Measurements from ENCODE around the gene MCM5.
"Not testable (repeated sequence)": the region's sequence is repeated elsewhere in the genome, so short reads cannot be mapped to it uniquely, and the experiment has no call there.

MCM5 gene

DNA sequence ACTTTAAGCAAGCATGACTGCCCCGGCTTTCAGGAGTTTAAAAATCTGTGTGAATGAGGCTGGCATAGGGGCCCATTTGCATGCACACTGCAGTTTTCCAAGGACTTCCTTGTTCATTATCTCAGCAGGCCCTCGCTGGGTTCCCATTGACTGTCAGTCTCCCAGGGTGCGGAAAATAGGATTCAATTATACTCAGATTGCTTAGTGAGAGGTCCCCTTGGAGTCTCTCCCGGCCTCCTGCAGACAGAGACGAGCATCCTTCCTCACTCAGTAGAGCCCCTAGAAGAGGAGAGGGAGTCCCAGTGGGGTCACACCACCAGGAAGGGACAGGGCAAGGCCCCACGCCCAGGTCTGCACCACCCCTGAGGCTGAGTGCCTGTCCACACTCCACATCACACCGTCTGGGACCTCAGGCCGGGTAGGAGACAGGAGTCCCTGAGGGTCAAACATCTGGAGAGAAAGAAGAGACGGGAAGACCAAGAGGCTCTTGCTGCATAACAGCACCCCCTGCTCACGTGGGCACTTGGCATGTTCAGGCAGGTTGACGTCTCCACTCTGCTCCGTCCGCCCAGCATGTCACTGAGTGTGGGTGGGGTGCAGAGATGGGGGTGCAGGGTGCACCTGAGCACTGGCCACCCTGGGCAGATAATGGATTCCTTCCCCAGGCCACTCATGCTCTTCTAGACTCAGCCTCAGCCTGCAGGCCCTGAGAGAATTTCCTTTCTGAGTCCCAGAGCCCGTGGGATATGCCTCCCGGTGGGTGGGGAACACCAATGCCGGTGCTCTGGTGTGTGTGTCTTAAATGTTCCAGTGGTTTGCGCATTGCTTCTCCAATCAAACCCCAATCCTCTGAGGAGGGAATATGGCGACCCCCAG, 58.8 kb downstream of the MCM5 start:
- H3K9ac ChIP-seq (ENCODE audit: low read depth, low read length): no peak overlapping the region
- H3K27ac ChIP-seq (ENCODE audit: low read length): no peak overlapping the region
- peaks cover 8% of the 10 kb centered on the region; the same call in 1 of the 2 replicates for H3K4me1 ChIP-seq (ENCODE audit: insufficient read depth, low read length)
- no peaks in the 10 kb centered on the region for H3K9me3 ChIP-seq (ENCODE audit: insufficient read depth, low read depth, low read length)
- no peak overlapping the region for H3K4me3 ChIP-seq (ENCODE audit: low read length)
- no peaks in the 10 kb centered on the region for H3K27me3 ChIP-seq (ENCODE audit: insufficient read depth, low read length)
- H3K36me3 ChIP-seq (ENCODE audit: insufficient read depth, low read depth, low read length): no peaks in the 10 kb centered on the region

- Histone ChIP-seq H3K9ac (ENCODE audit: low read depth, low read length) (no peak overlapping the region), H3K4me3 (ENCODE audit: low read length) (no peak overlapping the region), H3K36me3 (ENCODE audit: insufficient read depth, low read depth, low read length) (no peaks in the 10 kb centered on the region), H3K27ac (ENCODE audit: low read length) (no peak overlapping the region), H3K27me3 (ENCODE audit: insufficient read depth, low read length) (no peaks in the 10 kb centered on the region), H3K9me3 (ENCODE audit: insufficient read depth, low read depth, low read length) (no peaks in the 10 kb centered on the region), H3K4me1 (ENCODE audit: insufficient read depth, low read length) (peaks cover 8% of the 10 kb centered on the region; the same call in 1 of the 2 replicates)
Measured at GRCh38 chr22:35459423-35459894, 59.5 kb downstream of the MCM5 start.

GRCh38 chr22:35459976-35460375, 60.0 kb downstream of the MCM5 start:
- H3K27me3 ChIP-seq (ENCODE audit: insufficient read depth, low read length); H3K9ac ChIP-seq (ENCODE audit: low read depth, low read length); H3K4me3 ChIP-seq (ENCODE audit: low read length); H3K4me1 ChIP-seq (ENCODE audit: insufficient read depth, low read length); H3K9me3 ChIP-seq (ENCODE audit: insufficient read depth, low read depth, low read length); H3K36me3 ChIP-seq (ENCODE audit: insufficient read depth, low read depth, low read length); H3K27ac ChIP-seq (ENCODE audit: low read length): not testable (repeated sequence)

DNA sequence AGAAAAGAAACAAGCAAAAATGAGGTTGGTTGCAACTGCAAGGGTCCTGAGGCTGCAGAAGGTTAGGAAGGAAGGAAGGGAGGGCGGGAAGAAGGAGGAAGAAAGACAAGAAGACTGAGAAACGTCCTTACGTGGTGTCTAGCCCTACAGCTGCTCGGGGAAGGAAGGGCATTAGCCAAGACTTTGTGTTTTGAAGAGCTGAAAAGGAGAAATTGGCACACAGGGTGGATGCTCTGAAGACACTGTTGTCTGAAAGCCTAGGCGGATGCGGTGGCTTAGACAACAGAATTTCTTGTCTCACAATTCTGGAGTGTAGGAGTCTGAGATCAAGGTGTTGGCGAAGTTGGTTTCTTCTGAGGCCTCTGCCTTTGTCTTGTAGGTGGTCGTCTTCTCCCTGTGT, 60.7 kb downstream of the MCM5 start:
- Histone ChIP-seq H3K9ac (ENCODE audit: low read depth, low read length) (no peak overlapping the region), H3K4me1 (ENCODE audit: insufficient read depth, low read length) (peaks cover 8% of the 10 kb centered on the region; the same call in 1 of the 2 replicates), H3K9me3 (ENCODE audit: insufficient read depth, low read depth, low read length) (no peaks in the 10 kb centered on the region), H3K27me3 (ENCODE audit: insufficient read depth, low read length) (no peaks in the 10 kb centered on the region), H3K27ac (ENCODE audit: low read length) (no peak overlapping the region), H3K4me3 (ENCODE audit: low read length) (no peak overlapping the region), H3K36me3 (ENCODE audit: insufficient read depth, low read depth, low read length) (no peaks in the 10 kb centered on the region)

DNA sequence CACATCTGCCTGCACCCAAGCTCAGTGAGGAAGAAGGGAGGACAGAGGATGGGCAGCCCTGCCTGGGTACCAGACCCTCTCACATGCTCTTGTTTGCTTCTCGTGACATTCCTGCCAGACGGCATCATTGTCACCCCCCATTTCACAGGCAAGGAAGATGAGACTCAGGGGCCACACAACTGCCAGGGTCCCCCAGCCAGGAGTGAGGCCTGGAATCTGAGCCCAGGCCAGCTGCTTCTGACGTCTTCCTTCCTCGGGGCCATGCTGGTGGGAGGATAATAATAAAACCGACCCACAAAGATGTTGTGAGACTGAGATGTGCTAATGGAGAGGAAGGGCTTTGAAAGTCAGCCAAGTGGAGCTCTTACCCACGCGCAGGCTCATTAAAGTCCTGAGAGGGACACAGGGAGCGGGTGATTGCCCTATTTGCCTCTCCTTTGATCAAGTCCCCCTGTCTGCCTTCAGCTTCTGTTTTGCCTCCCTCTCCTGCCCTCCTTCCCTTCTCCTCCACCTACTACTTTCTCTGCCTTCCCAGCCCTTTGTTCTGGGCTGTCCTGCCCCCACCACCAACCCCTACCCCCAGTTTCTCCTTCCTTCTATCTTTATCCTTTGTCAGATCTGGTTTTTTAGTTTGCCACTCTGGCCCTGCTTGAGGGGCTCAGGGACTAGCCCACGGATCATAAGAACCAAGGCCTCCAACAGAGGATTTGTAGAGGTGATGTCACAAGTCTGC, 62.7 kb downstream of the MCM5 start:
- H3K27me3 ChIP-seq (ENCODE audit: insufficient read depth, low read length): no peaks in the 10 kb centered on the region
- H3K9ac ChIP-seq (ENCODE audit: low read depth, low read length): no peak overlapping the region
- H3K27ac ChIP-seq (ENCODE audit: low read length): no peak overlapping the region
- no peaks in the 10 kb centered on the region for H3K36me3 ChIP-seq (ENCODE audit: insufficient read depth, low read depth, low read length)
- no peak overlapping the region for H3K4me3 ChIP-seq (ENCODE audit: low read length)
- peaks cover 8% of the 10 kb centered on the region; the same call in 1 of the 2 replicates for H3K4me1 ChIP-seq (ENCODE audit: insufficient read depth, low read length)
- no peaks in the 10 kb centered on the region for H3K9me3 ChIP-seq (ENCODE audit: insufficient read depth, low read depth, low read length)

GRCh38 chr22:35463231-35463933, 63.4 kb downstream of the MCM5 start:
- H3K27me3 ChIP-seq (ENCODE audit: insufficient read depth, low read length): no peaks in the 10 kb centered on the region

GRCh38 chr22:35464399-35464798, 64.5 kb downstream of the MCM5 start:
- Histone ChIP-seq H3K4me3 (ENCODE audit: low read length) (no peak overlapping the region), H3K36me3 (ENCODE audit: insufficient read depth, low read depth, low read length) (no peaks in the 10 kb centered on the region), H3K27me3 (ENCODE audit: insufficient read depth, low read length) (no peaks in the 10 kb centered on the region), H3K27ac (ENCODE audit: low read length) (no peak overlapping the region), H3K9me3 (ENCODE audit: insufficient read depth, low read depth, low read length) (no peaks in the 10 kb centered on the region), H3K9ac (ENCODE audit: low read depth, low read length) (no peak overlapping the region), H3K4me1 (ENCODE audit: insufficient read depth, low read length) (no peaks in the 10 kb centered on the region)

More at GRCh38 chr22:35463231-35463933, 63.4 kb downstream of the MCM5 start:
- no peak overlapping the region for H3K27ac ChIP-seq (ENCODE audit: low read length)
- H3K9ac ChIP-seq (ENCODE audit: low read depth, low read length): no peak overlapping the region
- H3K4me1 ChIP-seq (ENCODE audit: insufficient read depth, low read length): peaks cover 5% of the 10 kb centered on the region; the same call in 1 of the 2 replicates
- no peak overlapping the region for H3K4me3 ChIP-seq (ENCODE audit: low read length)
- no peaks in the 10 kb centered on the region for H3K36me3 ChIP-seq (ENCODE audit: insufficient read depth, low read depth, low read length)
- no peaks in the 10 kb centered on the region for H3K9me3 ChIP-seq (ENCODE audit: insufficient read depth, low read depth, low read length)

- Histone ChIP-seq H3K27me3 (ENCODE audit: insufficient read depth, low read length) (no peaks in the 10 kb centered on the region), H3K9ac (ENCODE audit: low read depth, low read length) (no peak overlapping the region), H3K27ac (ENCODE audit: low read length) (no peak overlapping the region)
Measured at GRCh38 chr22:35465109-35465701, 65.3 kb downstream of the MCM5 start.

DNA sequence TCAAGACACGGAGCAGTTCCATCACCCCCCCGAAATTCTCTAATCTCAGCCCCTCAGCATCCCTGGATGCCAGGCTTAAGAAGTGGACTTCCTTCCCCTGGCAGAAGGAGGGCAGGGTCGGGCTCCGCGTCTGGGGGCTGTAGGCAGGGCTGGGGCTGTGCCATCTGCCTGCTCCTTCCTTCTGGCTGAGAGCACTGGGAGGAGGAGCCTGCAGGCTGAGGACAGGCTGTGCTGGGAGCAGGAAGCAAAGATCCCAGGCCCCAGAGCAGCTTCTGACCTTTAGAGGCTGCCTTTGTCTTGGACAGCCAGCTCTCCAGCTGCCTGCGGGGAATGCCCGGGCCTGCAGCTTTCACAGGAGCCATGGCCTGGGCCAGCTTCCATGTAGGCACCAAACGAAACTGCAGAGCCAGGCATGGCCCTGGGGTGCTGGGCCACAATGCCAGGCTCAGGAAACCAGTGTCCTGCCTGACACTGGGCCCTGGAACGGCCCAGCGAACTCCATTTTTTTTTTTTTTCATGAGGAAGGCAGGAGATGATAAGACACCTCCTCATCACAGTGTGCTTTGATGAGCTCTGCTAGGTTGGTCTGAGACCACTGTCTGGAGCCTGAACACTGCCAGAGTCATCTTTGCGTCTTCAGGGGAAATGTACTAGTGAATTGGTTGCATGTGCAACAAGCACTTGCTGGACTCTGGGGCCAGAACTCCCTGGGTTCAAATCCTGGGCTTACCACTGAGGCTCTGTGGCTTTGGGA, 67.9 kb downstream of the MCM5 start:
- H3K9ac ChIP-seq (ENCODE audit: low read depth, low read length): peak overlapping the region; percentile 10; the same call in 1 of the 2 replicates
- no peaks in the 10 kb centered on the region for H3K4me1 ChIP-seq (ENCODE audit: insufficient read depth, low read length)
- H3K36me3 ChIP-seq (ENCODE audit: insufficient read depth, low read depth, low read length): no peaks in the 10 kb centered on the region
- H3K4me3 ChIP-seq (ENCODE audit: low read length): no peak overlapping the region
- H3K27ac ChIP-seq (ENCODE audit: low read length): no peak overlapping the region
- H3K9me3 ChIP-seq (ENCODE audit: insufficient read depth, low read depth, low read length): no peaks in the 10 kb centered on the region
- H3K27me3 ChIP-seq (ENCODE audit: insufficient read depth, low read length): no peaks in the 10 kb centered on the region

More at GRCh38 chr22:35465109-35465701, 65.3 kb downstream of the MCM5 start:
- H3K9me3 ChIP-seq (ENCODE audit: insufficient read depth, low read depth, low read length): no peaks in the 10 kb centered on the region
- no peak overlapping the region for H3K4me3 ChIP-seq (ENCODE audit: low read length)
- no peaks in the 10 kb centered on the region for H3K36me3 ChIP-seq (ENCODE audit: insufficient read depth, low read depth, low read length)
- no peaks in the 10 kb centered on the region for H3K4me1 ChIP-seq (ENCODE audit: insufficient read depth, low read length)

DNA sequence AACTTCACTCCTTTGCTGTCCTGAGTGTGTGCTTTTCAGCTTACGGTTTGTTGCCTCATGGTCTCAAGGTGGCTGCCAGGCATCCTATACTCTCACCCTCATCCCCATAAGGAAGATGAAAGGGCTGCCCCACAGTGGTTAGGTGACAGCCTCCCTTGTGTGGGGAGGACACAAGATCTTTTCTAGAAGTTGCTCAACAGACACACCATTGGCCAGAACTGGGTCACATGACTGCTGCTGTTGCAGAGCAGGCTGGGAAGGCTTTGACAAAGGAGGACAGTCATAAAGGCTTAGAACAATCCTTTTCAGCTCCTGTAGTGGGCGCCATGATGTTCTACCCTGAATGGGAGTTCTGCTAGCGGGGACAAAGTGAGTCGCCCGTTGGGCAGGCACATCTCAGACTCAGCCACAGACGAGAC, 71.0 kb downstream of the MCM5 start:
- Histone ChIP-seq H3K9ac (ENCODE audit: low read depth, low read length) (no peak overlapping the region), H3K4me3 (ENCODE audit: low read length) (no peak overlapping the region), H3K27me3 (ENCODE audit: insufficient read depth, low read length) (no peaks in the 10 kb centered on the region), H3K4me1 (ENCODE audit: insufficient read depth, low read length) (no peaks in the 10 kb centered on the region), H3K9me3 (ENCODE audit: insufficient read depth, low read depth, low read length) (no peaks in the 10 kb centered on the region), H3K27ac (ENCODE audit: low read length) (no peak overlapping the region), H3K36me3 (ENCODE audit: insufficient read depth, low read depth, low read length) (no peaks in the 10 kb centered on the region)

DNA sequence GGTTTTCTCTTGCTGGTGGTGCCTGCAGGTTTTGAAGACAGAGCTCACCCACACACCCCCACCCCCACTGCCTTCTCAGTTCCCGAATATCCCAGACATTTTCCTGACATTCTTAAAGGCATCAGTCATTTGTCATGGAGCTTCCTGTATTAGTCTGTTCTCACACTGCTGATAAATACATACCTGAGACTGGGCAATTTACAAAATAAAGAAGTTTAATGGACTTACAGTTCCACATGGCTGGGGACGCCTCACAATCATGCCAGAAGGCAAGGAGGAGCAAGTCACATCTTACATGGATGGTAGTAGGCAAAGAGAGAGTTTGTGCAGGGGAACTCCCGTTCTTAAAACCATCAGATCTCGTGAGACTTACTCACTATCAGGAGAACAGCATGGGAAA, 71.6 kb downstream of the MCM5 start:
- not testable (repeated sequence) for H3K4me3 ChIP-seq (ENCODE audit: low read length); H3K4me1 ChIP-seq (ENCODE audit: insufficient read depth, low read length); H3K27me3 ChIP-seq (ENCODE audit: insufficient read depth, low read length); H3K36me3 ChIP-seq (ENCODE audit: insufficient read depth, low read depth, low read length); H3K27ac ChIP-seq (ENCODE audit: low read length); H3K9ac ChIP-seq (ENCODE audit: low read depth, low read length); H3K9me3 ChIP-seq (ENCODE audit: insufficient read depth, low read depth, low read length)
